ENCODE data around the gene DTL. TPM values are rescaled to one million over a fixed set of nuclear protein-coding genes. Genes with fewer than 3 reads are reported as not detected.

Gene DTL
- total RNA-seq, 1 donor from 2014 or later = 1.7 TPM

DNA sequence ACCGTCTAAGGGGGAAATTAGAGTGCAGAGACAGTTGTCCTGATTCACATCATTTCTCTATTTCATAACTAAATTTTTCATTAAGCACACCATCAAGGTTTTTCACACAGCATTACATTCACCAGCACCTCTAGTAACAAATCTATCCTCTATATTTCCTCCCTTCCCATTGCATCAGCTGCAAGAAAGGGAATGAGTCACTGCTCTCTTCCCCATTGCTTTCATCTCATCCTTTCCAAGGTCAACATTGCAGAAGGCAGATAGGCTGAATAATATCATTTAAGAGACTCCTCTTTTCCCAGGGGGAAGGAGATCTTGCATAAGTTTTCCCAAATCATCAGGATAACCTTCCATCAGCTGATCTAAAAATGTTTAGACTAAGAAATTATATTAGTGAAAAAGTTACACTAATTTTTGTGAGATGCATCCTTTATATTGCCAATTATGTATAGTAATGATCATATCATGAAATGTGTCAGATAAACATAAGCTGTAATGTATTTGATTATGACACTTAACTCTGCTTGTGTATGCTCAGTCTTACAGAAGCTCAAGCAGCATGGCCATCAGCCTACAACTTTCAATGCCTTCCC, 4.5 kb upstream of the DTL start:
- Histone ChIP-seq H3K4me1 (peaks cover 19% of the 10 kb centered on the region), H3K4me3 (no peak overlapping the region), H3K36me3 (no peaks in the 10 kb centered on the region), H3K27ac (no peak overlapping the region), H3K27me3 (no peaks in the 10 kb centered on the region), H3K9me3 (no peaks in the 10 kb centered on the region)
- DNase-seq (no peak), ATAC-seq (no peak)
- TF ChIP-seq, protein P1, sequence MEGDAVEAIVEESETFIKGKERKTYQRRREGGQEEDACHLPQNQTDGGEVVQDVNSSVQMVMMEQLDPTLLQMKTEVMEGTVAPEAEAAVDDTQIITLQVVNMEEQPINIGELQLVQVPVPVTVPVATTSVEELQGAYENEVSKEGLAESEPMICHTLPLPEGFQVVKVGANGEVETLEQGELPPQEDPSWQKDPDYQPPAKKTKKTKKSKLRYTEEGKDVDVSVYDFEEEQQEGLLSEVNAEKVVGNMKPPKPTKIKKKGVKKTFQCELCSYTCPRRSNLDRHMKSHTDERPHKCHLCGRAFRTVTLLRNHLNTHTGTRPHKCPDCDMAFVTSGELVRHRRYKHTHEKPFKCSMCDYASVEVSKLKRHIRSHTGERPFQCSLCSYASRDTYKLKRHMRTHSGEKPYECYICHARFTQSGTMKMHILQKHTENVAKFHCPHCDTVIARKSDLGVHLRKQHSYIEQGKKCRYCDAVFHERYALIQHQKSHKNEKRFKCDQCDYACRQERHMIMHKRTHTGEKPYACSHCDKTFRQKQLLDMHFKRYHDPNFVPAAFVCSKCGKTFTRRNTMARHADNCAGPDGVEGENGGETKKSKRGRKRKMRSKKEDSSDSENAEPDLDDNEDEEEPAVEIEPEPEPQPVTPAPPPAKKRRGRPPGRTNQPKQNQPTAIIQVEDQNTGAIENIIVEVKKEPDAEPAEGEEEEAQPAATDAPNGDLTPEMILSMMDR (IDR thresholded peaks at IDR 0.05) = no peak
- intact Hi-C loops (cut with DNase I) = no loop called here

DNA sequence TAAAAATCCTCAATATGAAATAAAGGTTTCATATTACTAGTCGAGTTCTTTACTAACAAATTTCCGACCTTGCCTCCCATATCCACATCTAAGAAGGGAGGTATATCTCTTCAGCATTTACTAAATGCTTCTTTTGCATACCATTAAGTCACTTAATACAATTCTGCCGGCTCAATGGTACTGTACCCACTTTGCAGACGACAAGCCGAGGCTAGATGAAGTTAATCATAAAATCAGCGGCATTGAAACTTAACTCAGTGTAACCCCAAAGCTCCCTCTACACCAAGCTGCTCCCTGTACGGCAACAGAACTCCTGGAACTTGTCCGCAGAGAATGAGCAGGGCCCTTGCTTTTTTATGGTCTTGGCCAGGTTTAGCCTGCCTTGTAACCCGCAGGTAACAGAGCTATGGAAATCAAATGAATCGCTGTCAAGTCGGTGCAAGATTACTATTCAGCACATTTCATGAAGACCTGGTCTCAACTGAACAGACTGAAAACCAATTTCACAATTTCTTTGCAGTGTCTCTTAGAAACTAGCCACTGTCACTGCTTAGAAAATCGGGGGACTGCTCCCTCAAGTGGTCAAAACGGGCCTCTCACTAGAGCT, 929 bp upstream of the DTL start:
- peak; percentile 4 for ATAC-seq
- intact Hi-C loops (cut with DNase I) = no loop called here
- peak overlapping the region; percentile 68 for H3K4me3 ChIP-seq
- H3K36me3 ChIP-seq = no peaks in the 10 kb centered on the region
- H3K27me3 ChIP-seq = no peaks in the 10 kb centered on the region
- peak overlapping the region; percentile 84 for H3K27ac ChIP-seq
- TF ChIP-seq, protein P1 (IDR thresholded peaks at IDR 0.05) = no peak
- no peak for DNase-seq
- peaks cover 14% of the 10 kb centered on the region for H3K4me1 ChIP-seq
- H3K9me3 ChIP-seq = no peaks in the 10 kb centered on the region

DNA sequence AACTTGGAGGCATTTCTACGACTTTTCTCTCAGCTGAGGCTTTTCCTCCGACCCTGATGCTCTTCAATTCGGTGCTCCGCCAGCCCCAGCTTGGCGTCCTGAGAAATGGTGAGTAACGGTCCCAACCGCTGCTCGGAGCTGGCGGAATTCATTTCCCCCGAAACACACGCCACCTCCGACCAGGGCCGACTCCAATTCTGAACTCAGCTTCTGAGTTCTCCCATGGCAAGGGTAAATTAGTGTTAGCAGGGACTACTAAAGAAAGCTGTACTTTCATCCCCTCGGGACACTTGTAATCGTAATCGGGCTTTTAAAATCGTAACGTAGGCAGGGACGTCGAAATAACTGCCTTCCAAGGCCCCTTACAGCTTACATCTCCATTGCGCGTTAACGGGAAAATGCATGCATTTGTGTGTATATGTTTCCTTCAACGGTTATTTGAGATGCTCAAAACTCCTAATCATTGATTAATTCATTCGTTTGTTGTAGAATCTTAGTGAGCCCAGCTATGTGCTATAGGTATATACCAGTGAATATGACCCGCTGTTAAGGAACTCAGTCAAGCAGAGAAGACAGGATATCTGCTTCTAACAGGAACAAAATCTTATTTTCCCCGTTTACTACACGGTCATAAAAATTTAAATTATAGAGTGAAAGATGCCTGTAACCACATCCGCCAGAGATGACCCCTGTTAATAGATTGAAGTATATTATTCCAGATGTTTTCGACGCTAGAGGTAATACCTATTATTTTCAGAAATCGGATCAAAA, 472 bp downstream of the DTL start:
- no peak for ATAC-seq
- Histone ChIP-seq H3K4me3 (peak overlapping the region; percentile 68), H3K27me3 (no peaks in the 10 kb centered on the region), H3K9me3 (no peaks in the 10 kb centered on the region), H3K27ac (peak overlapping the region; percentile 3), H3K4me1 (peaks cover 14% of the 10 kb centered on the region), H3K36me3 (no peaks in the 10 kb centered on the region)
- DNase-seq = no peak
- TF ChIP-seq, protein P1 (IDR thresholded peaks at IDR 0.05) = no peak
- intact Hi-C loops (cut with DNase I) = no loop called here

DNA sequence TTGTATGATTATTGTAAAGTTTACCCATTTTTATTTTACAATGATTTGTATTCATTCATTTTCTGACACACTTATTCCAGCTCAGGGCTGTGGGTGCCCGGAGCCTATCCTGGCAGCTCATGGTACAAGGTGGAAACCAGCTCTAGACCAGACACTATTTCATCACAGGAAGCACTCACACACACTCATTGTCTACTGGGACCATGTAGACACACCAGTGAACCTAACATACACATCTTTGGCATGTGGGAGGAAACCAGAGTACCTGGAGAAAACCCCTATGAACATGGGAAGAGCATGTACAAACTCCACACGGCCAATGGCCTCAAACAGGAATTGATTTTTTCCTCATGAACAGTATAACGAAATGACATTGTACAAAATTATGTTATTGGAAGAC, 2.4 kb downstream of the DTL start:
- TF ChIP-seq, protein P1 (IDR thresholded peaks at IDR 0.05) = no peak
- no peaks in the 10 kb centered on the region for H3K9me3 ChIP-seq
- ATAC-seq (no peak), DNase-seq (no peak)
- no peaks in the 10 kb centered on the region for H3K36me3 ChIP-seq
- intact Hi-C loops (cut with DNase I) = no loop called here
- H3K4me1 ChIP-seq = peaks cover 14% of the 10 kb centered on the region
- H3K27me3 ChIP-seq = no peaks in the 10 kb centered on the region
- H3K27ac ChIP-seq = no peak overlapping the region
- H3K4me3 ChIP-seq = no peak overlapping the region

DNA sequence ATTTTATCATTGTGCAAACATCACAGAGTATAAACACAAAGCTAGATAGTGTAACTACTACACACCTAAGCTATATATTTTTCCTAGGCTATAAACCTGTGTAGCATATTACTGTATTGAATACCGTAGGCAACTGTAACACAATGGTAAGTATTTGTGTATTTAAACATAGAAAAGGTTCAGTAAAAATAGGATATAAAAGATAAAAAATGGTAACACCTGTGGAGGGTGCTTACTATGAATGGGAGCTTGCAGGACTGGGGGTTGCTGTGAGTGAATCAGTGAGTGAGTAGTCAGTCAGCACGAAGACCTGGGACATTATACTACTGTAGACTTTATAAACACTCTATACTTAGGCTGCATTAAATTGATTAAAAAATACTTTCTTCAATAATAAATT, 4.1 kb downstream of the DTL start:
- H3K9me3 ChIP-seq = no peaks in the 10 kb centered on the region
- ATAC-seq = no peak
- H3K4me1 ChIP-seq = peaks cover 4% of the 10 kb centered on the region
- H3K27me3 ChIP-seq = no peaks in the 10 kb centered on the region
- intact Hi-C loops (cut with DNase I) = no loop called here
- H3K27ac ChIP-seq = no peak overlapping the region
- TF ChIP-seq, protein P1 (IDR thresholded peaks at IDR 0.05) = no peak
- DNase-seq = no peak
- no peak overlapping the region for H3K4me3 ChIP-seq
- no peaks in the 10 kb centered on the region for H3K36me3 ChIP-seq
